Activated CD4-positive, alpha-beta T cell treated with anti-CD3 and anti-CD28 coated beads, Interleukin-2, amount 10 ng/mL, durations not matched to agents 7 days and 5 days (primary cell): Measurements from ENCODE around the gene ANG. TPM values are rescaled to one million over a fixed set of nuclear protein-coding genes. Genes with fewer than 3 reads are reported as not detected.
"Not testable (repeated sequence)": the region's sequence is repeated elsewhere in the genome, so short reads cannot be mapped to it uniquely, and the experiment has no call there.

Source experiments
- CTCF ChIA-PET: fragments of 350-600 bp; sonication (Branson Sonifier 250); formaldehyde crosslinking; loops from one replicate; lab custom pipeline; 2021; ENCODE audit warnings: antibody characterized with exemption; lab: Charles Lee
- POLR2A ChIA-PET: fragments of 350-600 bp; sonication (Branson Sonifier 250); formaldehyde crosslinking; loops from one replicate; lab custom pipeline; 2021; ENCODE audit warnings: antibody characterized with exemption; lab: Charles Lee
- DNase-seq: peaks from one replicate; pipeline ENCODE4 v3.0.0-alpha.2; 2020
- H3K27ac Mint-ChIP-seq: one replicate; pipeline ENCODE4 v1.8.0; 2021; ENCODE audit warnings: mild to moderate bottlenecking, moderate library complexity, mixed read lengths
- H3K27me3 Mint-ChIP-seq: one replicate; pipeline ENCODE4 v1.8.0; 2021; ENCODE audit warnings: mixed read lengths
- H3K36me3 Mint-ChIP-seq: one replicate; pipeline ENCODE4 v1.8.0; 2021; ENCODE audit warnings: low read depth, mixed read lengths
- H3K4me1 Mint-ChIP-seq: one replicate; pipeline ENCODE4 v1.8.0; 2021; ENCODE audit warnings: mixed read lengths
- H3K4me3 Mint-ChIP-seq: one replicate; pipeline ENCODE4 v1.8.0; 2021; ENCODE audit warnings: mild to moderate bottlenecking, moderate library complexity, mixed read lengths
- H3K9me3 Mint-ChIP-seq: one replicate; pipeline ENCODE4 v1.8.0; 2021; ENCODE audit warnings: mixed read lengths
- total RNA-seq, 2 experiments: library from RNA; stranded (reverse); gene quantifications; one replicate each; pipeline ENCODE4 v1.2.3, GENCODE V29; 2021

ANG gene
- total RNA-seq: 1 to 10 TPM in 1 of 2 experiments, under 1 TPM in 1; 0.89 to 1.6 TPM

- no peak within 1 kb of the TSS for H3K27ac Mint-ChIP-seq
- H3K27me3 Mint-ChIP-seq: no peaks in the 10 kb centered on the region
- ChIA-PET POLR2A (no interaction called here), CTCF (interaction anchor here (1.3 kb wide), 1 partner anchor 31 kb away, joined by 5 read pairs; no protein-coding TSS in a partner anchor)
- H3K9me3 Mint-ChIP-seq: no peaks in the 10 kb centered on the region
- no peak for DNase-seq
- no peak within 1 kb of the TSS for H3K4me3 Mint-ChIP-seq
- peaks cover 32% of the 10 kb centered on the region for H3K4me1 Mint-ChIP-seq
- H3K36me3 Mint-ChIP-seq: no peaks in the 10 kb centered on the region
Measured at GRCh38 chr14:20688167-20688839, at the start of gene ANG. TSS of gene ANG (plus strand) at chr14:20688764. CDS start at chr14:20693565, 4,801 bp downstream.

GRCh38 chr14:20641591-20641990 lies 47.0 kb upstream of the ANG start, which contains the start of gene OR6S1:
TSS of gene OR6S1 (minus strand) at chr14:20641691. CDS start at chr14:20641691, 0 bp downstream.
- DNase-seq: no peak
- POLR2A ChIA-PET: no interaction called here
- H3K4me1 Mint-ChIP-seq: no peaks in the 10 kb centered on the region
- peaks cover 44% of the 10 kb centered on the region for H3K27me3 Mint-ChIP-seq
- H3K9me3 Mint-ChIP-seq: no peaks in the 10 kb centered on the region
- CTCF ChIA-PET: no interaction called here
- H3K4me3 Mint-ChIP-seq: no peak within 1 kb of the TSS
- no peak within 1 kb of the TSS for H3K27ac Mint-ChIP-seq
- no peaks in the 10 kb centered on the region for H3K36me3 Mint-ChIP-seq

GRCh38 chr14:20642182-20642581 lies 46.4 kb upstream of the ANG start:
- Mint-ChIP-seq H3K27me3 (peaks cover 42% of the 10 kb centered on the region), H3K36me3 (no peaks in the 10 kb centered on the region), H3K9me3 (no peaks in the 10 kb centered on the region), H3K4me3 (no peak overlapping the region), H3K27ac (no peak overlapping the region), H3K4me1 (no peaks in the 10 kb centered on the region)
- POLR2A ChIA-PET: no interaction called here
- DNase-seq: no peak
- CTCF ChIA-PET: no interaction called here

- peaks cover 43% of the 10 kb centered on the region for H3K27me3 Mint-ChIP-seq
- H3K36me3 Mint-ChIP-seq, H3K9me3 Mint-ChIP-seq, POLR2A ChIA-PET, H3K27ac Mint-ChIP-seq, H3K4me1 Mint-ChIP-seq, H3K4me3 Mint-ChIP-seq, CTCF ChIA-PET, DNase-seq: not testable (repeated sequence)
Measured at GRCh38 chr14:20642755-20643154, 45.8 kb upstream of the ANG start.

GRCh38 chr14:20644520-20644919 lies 44.0 kb upstream of the ANG start:
- Mint-ChIP-seq H3K4me1 (no peaks in the 10 kb centered on the region), H3K9me3 (no peaks in the 10 kb centered on the region), H3K4me3 (no peak overlapping the region), H3K36me3 (no peaks in the 10 kb centered on the region), H3K27me3 (peaks cover 46% of the 10 kb centered on the region), H3K27ac (no peak overlapping the region)
- POLR2A ChIA-PET: no interaction called here
- CTCF ChIA-PET: interaction anchor here (0.9 kb wide), 1 partner anchor 8 kb away, joined by 4 read pairs; no protein-coding TSS in a partner anchor
- DNase-seq: no peak

- POLR2A ChIA-PET: no interaction called here
- H3K9me3 Mint-ChIP-seq: no peaks in the 10 kb centered on the region
- H3K27me3 Mint-ChIP-seq: peaks cover 49% of the 10 kb centered on the region
- no peak overlapping the region for H3K4me3 Mint-ChIP-seq
- CTCF ChIA-PET: interaction anchor here (0.6 to 1.6 kb wide), 6 partner anchors 9 to 151 kb away, joined by 3 to 9 read pairs (median 4); no protein-coding TSS in a partner anchor
- no peak overlapping the region for H3K27ac Mint-ChIP-seq
- no peaks in the 10 kb centered on the region for H3K36me3 Mint-ChIP-seq
- H3K4me1 Mint-ChIP-seq: no peaks in the 10 kb centered on the region
- DNase-seq: no peak
Measured at GRCh38 chr14:20645481-20645880, 43.1 kb upstream of the ANG start.

- Mint-ChIP-seq H3K4me3 (peak overlapping the region; percentile 47), H3K4me1 (peaks cover 25% of the 10 kb centered on the region), H3K9me3 (no peaks in the 10 kb centered on the region), H3K27ac (no peak overlapping the region), H3K36me3 (no peaks in the 10 kb centered on the region), H3K27me3 (peaks cover 65% of the 10 kb centered on the region)
- peak; percentile 40 for DNase-seq
- CTCF ChIA-PET: interaction anchor here (1.8 kb wide), 1 partner anchor 27 kb away, joined by 5 read pairs; no protein-coding TSS in a partner anchor
- POLR2A ChIA-PET: interaction anchor here (0.6 kb wide), 1 partner anchor 614 kb away, joined by 6 read pairs; no protein-coding TSS in a partner anchor
Measured at GRCh38 chr14:20652996-20653975, 35.3 kb upstream of the ANG start.

GRCh38 chr14:20655851-20656250 lies 32.7 kb upstream of the ANG start:
- Mint-ChIP-seq H3K27me3 (peaks cover 57% of the 10 kb centered on the region), H3K4me3 (no peak overlapping the region), H3K4me1 (peaks cover 25% of the 10 kb centered on the region), H3K36me3 (no peaks in the 10 kb centered on the region), H3K27ac (no peak overlapping the region), H3K9me3 (no peaks in the 10 kb centered on the region)
- no peak for DNase-seq
- POLR2A ChIA-PET: no interaction called here
- CTCF ChIA-PET: interaction anchor here (0.6 to 2.4 kb wide), 5 partner anchors 9 to 413 kb away, joined by 3 to 9 read pairs (median 4); partner anchors contain the start of gene RNASE4

GRCh38 chr14:20656274-20656673 lies 32.3 kb upstream of the ANG start:
- no peak overlapping the region for H3K27ac Mint-ChIP-seq

GRCh38 chr14:20657216-20658211 lies 31.1 kb upstream of the ANG start:
- H3K4me3 Mint-ChIP-seq: no peak overlapping the region
- ChIA-PET POLR2A (no interaction called here), CTCF (interaction anchor here (1.0 to 4.8 kb wide), 10 partner anchors 10 to 411 kb away, joined by 3 to 32 read pairs (median 6); partner anchors contain the start of gene RNASE4)
- peaks cover 44% of the 10 kb centered on the region for H3K27me3 Mint-ChIP-seq
- no peaks in the 10 kb centered on the region for H3K9me3 Mint-ChIP-seq
- H3K4me1 Mint-ChIP-seq: peaks cover 36% of the 10 kb centered on the region
- H3K36me3 Mint-ChIP-seq: no peaks in the 10 kb centered on the region
- H3K27ac Mint-ChIP-seq: no peak overlapping the region
- peak; percentile 25 for DNase-seq

More at GRCh38 chr14:20656274-20656673, 32.3 kb upstream of the ANG start:
- DNase-seq: no peak
- H3K4me3 Mint-ChIP-seq: no peak overlapping the region
- ChIA-PET POLR2A (no interaction called here), CTCF (interaction anchor here (1.1 to 2.4 kb wide), 4 partner anchors 9 to 412 kb away, joined by 3 to 9 read pairs (median 5); partner anchors contain the start of gene RNASE4)
- H3K27me3 Mint-ChIP-seq: peaks cover 54% of the 10 kb centered on the region
- H3K36me3 Mint-ChIP-seq: no peaks in the 10 kb centered on the region
- peaks cover 25% of the 10 kb centered on the region for H3K4me1 Mint-ChIP-seq
- no peaks in the 10 kb centered on the region for H3K9me3 Mint-ChIP-seq

GRCh38 chr14:20658246-20658645 lies 30.3 kb upstream of the ANG start:
- ChIA-PET CTCF (interaction anchor here (1.1 to 4.8 kb wide), 8 partner anchors 10 to 332 kb away, joined by 3 to 32 read pairs (median 6); partner anchors contain the start of gene RNASE4), POLR2A (no interaction called here)
- no peaks in the 10 kb centered on the region for H3K9me3 Mint-ChIP-seq
- no peaks in the 10 kb centered on the region for H3K36me3 Mint-ChIP-seq
- H3K27me3 Mint-ChIP-seq: peaks cover 41% of the 10 kb centered on the region
- DNase-seq: no peak
- H3K4me1 Mint-ChIP-seq: peaks cover 38% of the 10 kb centered on the region
- no peak overlapping the region for H3K4me3 Mint-ChIP-seq
- H3K27ac Mint-ChIP-seq: no peak overlapping the region
